HEK293 (cell line): ENCODE measurements around the gene THPO.

Experiments
- BCL11A ChIP-seq: fragments of 450-650 bp; formaldehyde crosslinking; IDR thresholded peaks from 2 replicates; pipeline ENCODE4 v1.5.1; 2016; ENCODE audit warnings: low read depth, missing biosample characterization, missing genetic modification characterization
- BCL11B ChIP-seq: fragments of 450-650 bp; formaldehyde crosslinking; IDR thresholded peaks from 2 replicates; pipeline ENCODE4 v1.5.1; 2016; ENCODE audit warnings: low read depth, missing biosample characterization, missing genetic modification characterization
- BCL6B ChIP-seq: fragments of 450-650 bp; formaldehyde crosslinking; IDR thresholded peaks from 2 replicates; pipeline ENCODE4 v1.5.1; 2017; ENCODE audit warnings: missing biosample characterization, missing genetic modification characterization
- GLIS1 ChIP-seq: fragments of 450-650 bp; formaldehyde crosslinking; IDR thresholded peaks from 2 replicates; pipeline ENCODE4 v1.5.1; 2016; ENCODE audit warnings: missing biosample characterization, missing genetic modification characterization
- GLIS2 ChIP-seq: fragments of 450-650 bp; formaldehyde crosslinking; IDR thresholded peaks from 2 replicates; pipeline ENCODE4 v1.5.1; 2016; ENCODE audit warnings: missing biosample characterization, missing genetic modification characterization
- HOXA7 ChIP-seq: sonication (generic); formaldehyde crosslinking; IDR thresholded peaks from 2 replicates; pipeline ENCODE4 v1.8.1; 2022; ENCODE audit warnings: missing genetic modification reagents, borderline replicate concordance
- INSM2 ChIP-seq: fragments of 450-650 bp; formaldehyde crosslinking; IDR thresholded peaks from 2 replicates; pipeline ENCODE4 v1.5.1; 2016; ENCODE audit warnings: missing biosample characterization, missing genetic modification characterization
- KLF17 ChIP-seq: fragments of 450-650 bp; formaldehyde crosslinking; IDR thresholded peaks from 2 replicates; pipeline ENCODE4 v1.5.1; 2016; ENCODE audit warnings: missing biosample characterization, missing genetic modification characterization
- MEIS1 ChIP-seq: sonication (generic); formaldehyde crosslinking; IDR thresholded peaks from 2 replicates; pipeline ENCODE4 v1.8.1; 2022; ENCODE audit warnings: missing genetic modification reagents, mild to moderate bottlenecking, borderline replicate concordance
- SCRT2 ChIP-seq: fragments of 450-650 bp; formaldehyde crosslinking; IDR thresholded peaks from 2 replicates; pipeline ENCODE4 v1.5.1; 2016; ENCODE audit warnings: missing biosample characterization, missing genetic modification characterization
- TRIM28 ChIP-seq: IDR thresholded peaks from 2 replicates; pipeline ENCODE4 v1.6.1; 2011; ENCODE audit warnings: low read length, control low read depth, borderline replicate concordance
- WT1 ChIP-seq: fragments of 450-650 bp; formaldehyde crosslinking; IDR thresholded peaks from 2 replicates; pipeline ENCODE4 v1.5.1; 2016; ENCODE audit warnings: missing biosample characterization, missing genetic modification characterization
- ZBTB17 ChIP-seq: fragments of 450-650 bp; formaldehyde crosslinking; IDR thresholded peaks from 2 replicates; pipeline ENCODE4 v1.5.1; 2016; ENCODE audit warnings: missing biosample characterization, missing genetic modification characterization
- ZBTB44 ChIP-seq: fragments of 450-650 bp; IDR thresholded peaks from 2 replicates; pipeline ENCODE4 v1.5.1; 2018; ENCODE audit warnings: missing biosample characterization, mild to moderate bottlenecking, missing genetic modification characterization
- ZFP37 ChIP-seq: fragments of 450-650 bp; formaldehyde crosslinking; IDR thresholded peaks from 2 replicates; pipeline ENCODE4 v1.5.1; 2016; ENCODE audit warnings: missing biosample characterization, missing genetic modification characterization
- ZNF133 ChIP-seq: fragments of 450-650 bp; formaldehyde crosslinking; IDR thresholded peaks from 2 replicates; pipeline ENCODE4 v1.5.1; 2016; ENCODE audit warnings: missing biosample characterization, missing genetic modification characterization
- ZNF138 ChIP-seq: fragments of 450-650 bp; formaldehyde crosslinking; IDR thresholded peaks from 2 replicates; pipeline ENCODE4 v1.5.1; 2016; ENCODE audit warnings: missing biosample characterization, missing genetic modification characterization, borderline replicate concordance
- ZNF157 ChIP-seq: fragments of 450-650 bp; formaldehyde crosslinking; IDR thresholded peaks from 2 replicates; pipeline ENCODE4 v1.5.1; 2016; ENCODE audit warnings: missing biosample characterization, missing genetic modification characterization
- ZNF184 ChIP-seq: fragments of 450-650 bp; IDR thresholded peaks from 2 replicates; pipeline ENCODE4 v1.5.1; 2018; ENCODE audit warnings: missing biosample characterization, mild to moderate bottlenecking, missing genetic modification characterization
- ZNF202 ChIP-seq: fragments of 450-650 bp; formaldehyde crosslinking; IDR thresholded peaks from 2 replicates; pipeline ENCODE4 v1.5.1; 2016; ENCODE audit warnings: missing biosample characterization, missing genetic modification characterization, borderline replicate concordance
- ZNF214 ChIP-seq: fragments of 450-650 bp; formaldehyde crosslinking; IDR thresholded peaks from 2 replicates; pipeline ENCODE4 v1.5.1; 2017; ENCODE audit warnings: missing biosample characterization, mild to moderate bottlenecking, missing genetic modification characterization, borderline replicate concordance
- ZNF266 ChIP-seq: fragments of 450-650 bp; formaldehyde crosslinking; IDR thresholded peaks from 2 replicates; pipeline ENCODE4 v1.5.1; 2016; ENCODE audit warnings: missing biosample characterization, missing genetic modification characterization, low read depth
- ZNF341 ChIP-seq: fragments of 450-650 bp; formaldehyde crosslinking; IDR thresholded peaks from 2 replicates; pipeline ENCODE4; 2016; ENCODE audit warnings: low read depth, missing biosample characterization, missing genetic modification characterization
- ZNF398 ChIP-seq: fragments of 450-650 bp; formaldehyde crosslinking; IDR thresholded peaks from 2 replicates; pipeline ENCODE4 v1.5.1; 2017; ENCODE audit warnings: missing biosample characterization, missing genetic modification characterization
- ZNF404 ChIP-seq: fragments of 450-650 bp; formaldehyde crosslinking; IDR thresholded peaks from 2 replicates; pipeline ENCODE4 v1.5.1; 2017; ENCODE audit warnings: missing biosample characterization, missing genetic modification characterization
- ZNF423 ChIP-seq: fragments of 450-650 bp; formaldehyde crosslinking; IDR thresholded peaks from 2 replicates; pipeline ENCODE4 v1.5.1; 2016; ENCODE audit warnings: missing biosample characterization, missing genetic modification characterization
- ZNF510 ChIP-seq: fragments of 450-650 bp; formaldehyde crosslinking; IDR thresholded peaks from 2 replicates; pipeline ENCODE4 v1.5.1; 2018; ENCODE audit warnings: mild to moderate bottlenecking, missing genetic modification characterization, missing biosample characterization; ENCODE audit not compliant: insufficient replicate concordance
- ZNF514 ChIP-seq: fragments of 450-650 bp; formaldehyde crosslinking; IDR thresholded peaks from 2 replicates; pipeline ENCODE4 v1.5.1; 2016; ENCODE audit warnings: missing biosample characterization, missing genetic modification characterization
- ZNF521 ChIP-seq: fragments of 450-650 bp; formaldehyde crosslinking; IDR thresholded peaks from 2 replicates; pipeline ENCODE4 v1.5.1; 2017; ENCODE audit warnings: missing biosample characterization, mild to moderate bottlenecking, missing genetic modification characterization
- ZNF660 ChIP-seq: fragments of 450-650 bp; IDR thresholded peaks from 2 replicates; pipeline ENCODE4 v1.5.1; 2018; ENCODE audit warnings: missing biosample characterization, mild to moderate bottlenecking, missing genetic modification characterization
- ZNF664 ChIP-seq: fragments of 450-650 bp; formaldehyde crosslinking; IDR thresholded peaks from 2 replicates; pipeline ENCODE4 v1.5.1; 2016; ENCODE audit warnings: missing biosample characterization, missing genetic modification characterization
- ZNF670 ChIP-seq: fragments of 450-650 bp; formaldehyde crosslinking; IDR thresholded peaks from 2 replicates; pipeline ENCODE4 v1.5.1; 2016; ENCODE audit warnings: missing biosample characterization, missing genetic modification characterization, low read depth
- ZNF785 ChIP-seq: fragments of 450-650 bp; formaldehyde crosslinking; IDR thresholded peaks from 2 replicates; pipeline ENCODE4 v1.5.1; 2016; ENCODE audit warnings: missing biosample characterization, missing genetic modification characterization
- ZNF791 ChIP-seq: fragments of 450-650 bp; formaldehyde crosslinking; IDR thresholded peaks from 2 replicates; pipeline ENCODE4 v1.5.1; 2016; ENCODE audit warnings: missing biosample characterization, missing genetic modification characterization
- ZSCAN23 ChIP-seq: fragments of 450-650 bp; formaldehyde crosslinking; IDR thresholded peaks from 2 replicates; pipeline ENCODE4 v1.5.1; 2016; ENCODE audit warnings: missing biosample characterization, missing genetic modification characterization

The THPO gene

GRCh38 chr3:184361932-184362667 is 15.9 kb downstream of the THPO start (continued):
- no peak for TF ChIP-seq INSM2 (tag by site-specific recombination)
- no peak for TF ChIP-seq ZNF138 (tag by site-specific recombination)
- no peak for TF ChIP-seq ZNF214
- TF ChIP-seq ZBTB44 (tag by site-specific recombination) = no peak
- TF ChIP-seq ZNF133 = no peak
- no peak for TF ChIP-seq WT1 (tag by site-specific recombination)
- TF ChIP-seq ZNF660 (tag by site-specific recombination) = no peak
- no peak for TF ChIP-seq BCL6B (tag by site-specific recombination)
- no peak for TF ChIP-seq ZNF398 (tag by site-specific recombination)
- no peak for TF ChIP-seq ZFP37
- peak; percentile 8; the same call in 1 of the 2 replicates for TF ChIP-seq GLIS2 (tag by site-specific recombination)
- TF ChIP-seq ZNF184 = no peak
- TF ChIP-seq SCRT2 (tag by site-specific recombination) = no peak
- no peak for TF ChIP-seq ZNF670
- TF ChIP-seq BCL11B = no peak; the same call in 1 of the 2 replicates
- no peak for TF ChIP-seq ZNF791 (tag by site-specific recombination)
- no peak for TF ChIP-seq TRIM28
- TF ChIP-seq BCL11A (tag by site-specific recombination) = no peak
- TF ChIP-seq GLIS1 (tag by site-specific recombination) = no peak
- peak; percentile 86 for TF ChIP-seq ZBTB17 (tag by site-specific recombination)
- TF ChIP-seq ZNF521 (tag by site-specific recombination) = no peak
- TF ChIP-seq ZNF514 (tag by site-specific recombination) = no peak
- TF ChIP-seq ZNF341 = peak; percentile 99
- no peak for TF ChIP-seq ZNF266 (tag by site-specific recombination)
- TF ChIP-seq ZNF202 = no peak
- TF ChIP-seq ZNF664 (tag by site-specific recombination) = no peak
- peak; percentile 63; the same call in 1 of the 2 replicates for TF ChIP-seq ZNF423
- TF ChIP-seq ZNF404 (tag by site-specific recombination) = no peak
- no peak for TF ChIP-seq ZNF157
- no peak for TF ChIP-seq ZNF510 (tag by site-specific recombination)
- TF ChIP-seq MEIS1 (CRISPR knock-in tag) = no peak
- 0 out of 2 replicates have a peak, but pooled peaks have one; percentile 3 for TF ChIP-seq KLF17 (tag by site-specific recombination)
- TF ChIP-seq HOXA7 (CRISPR knock-in tag) = no peak
- no peak for TF ChIP-seq ZNF785 (tag by site-specific recombination)
- no peak for TF ChIP-seq ZSCAN23
